ENCODE data around the gene ROR2.
"Not testable (repeated sequence)": the region's sequence is repeated elsewhere in the genome, so short reads cannot be mapped to it uniquely, and the experiment has no call there.

ROR2 gene

GRCh38 chr9:91517801-91518200 lies 432.2 kb downstream of the ROR2 start:
- Histone ChIP-seq H2BK120ac (ENCODE audit: low read depth, low read length) (no peak overlapping the region), H2AK5ac (ENCODE audit: low read length) (no peak overlapping the region), H2BK15ac (replicated peaks; ENCODE audit: low read depth) (no peak overlapping the region), H3K36me3 (ENCODE audit: control insufficient read depth, insufficient read depth, low read length) (no peaks in the 10 kb centered on the region), H3K9ac (ENCODE audit: low read length) (no peak overlapping the region), H3K4ac (ENCODE audit: low read depth, low read length) (no peak overlapping the region), H3K23ac (ENCODE audit: low read length) (no peak overlapping the region), H3K79me2 (ENCODE audit: control insufficient read depth, insufficient read depth, low read length) (no peaks in the 10 kb centered on the region), H3K79me1 (ENCODE audit: low read length) (no peaks in the 10 kb centered on the region), H4K5ac (ENCODE audit: low read length) (no peak overlapping the region), H3K18ac (ENCODE audit: low read length) (no peak overlapping the region), H4K8ac (ENCODE audit: low read depth, low read length) (no peak overlapping the region), H3K56ac (ENCODE audit: low read length) (no peak overlapping the region), H3K4me3 (ENCODE audit: low read length) (no peak overlapping the region), H2BK5ac (ENCODE audit: low read length) (no peak overlapping the region), H3K4me2 (ENCODE audit: low read length) (no peak overlapping the region), H3K27ac (ENCODE audit: low read depth, low read length) (no peak overlapping the region), H3K27me3 (ENCODE audit: insufficient read depth, low read length, poor library complexity) (no peaks in the 10 kb centered on the region), H3K4me1 (ENCODE audit: control insufficient read depth, low read depth, low read length) (peaks cover 4% of the 10 kb centered on the region)
- no CpG with 5 or more reads among the region's 3 CpGs for WGBS (ENCODE audit: extremely low coverage, insufficient coverage, low lambda C conversion rate)
- DNase-seq: no peak

GRCh38 chr9:91517332-91517731 lies 432.7 kb downstream of the ROR2 start:
- not testable (repeated sequence) for H3K18ac ChIP-seq (ENCODE audit: low read length); H3K56ac ChIP-seq (ENCODE audit: low read length); H3K27ac ChIP-seq (ENCODE audit: low read depth, low read length); H2BK5ac ChIP-seq (ENCODE audit: low read length); H3K27me3 ChIP-seq (ENCODE audit: insufficient read depth, low read length, poor library complexity); H3K4ac ChIP-seq (ENCODE audit: low read depth, low read length); H3K36me3 ChIP-seq (ENCODE audit: control insufficient read depth, insufficient read depth, low read length); H4K5ac ChIP-seq (ENCODE audit: low read length); H3K9ac ChIP-seq (ENCODE audit: low read length); H2AK5ac ChIP-seq (ENCODE audit: low read length); H2BK15ac ChIP-seq (replicated peaks; ENCODE audit: low read depth); DNase-seq; H3K79me1 ChIP-seq (ENCODE audit: low read length); H3K4me1 ChIP-seq (ENCODE audit: control insufficient read depth, low read depth, low read length); H3K4me3 ChIP-seq (ENCODE audit: low read length); H3K23ac ChIP-seq (ENCODE audit: low read length); H3K79me2 ChIP-seq (ENCODE audit: control insufficient read depth, insufficient read depth, low read length); H4K8ac ChIP-seq (ENCODE audit: low read depth, low read length); H2BK120ac ChIP-seq (ENCODE audit: low read depth, low read length); H3K4me2 ChIP-seq (ENCODE audit: low read length)
- no CpG with 5 or more reads among the region's 4 CpGs for WGBS (ENCODE audit: extremely low coverage, insufficient coverage, low lambda C conversion rate)

- Histone ChIP-seq H3K56ac (ENCODE audit: low read length) (no peak overlapping the region), H4K8ac (ENCODE audit: low read depth, low read length) (no peak overlapping the region), H2BK120ac (ENCODE audit: low read depth, low read length) (no peak overlapping the region), H2BK5ac (ENCODE audit: low read length) (no peak overlapping the region), H3K79me2 (ENCODE audit: control insufficient read depth, insufficient read depth, low read length) (no peaks in the 10 kb centered on the region), H3K27ac (ENCODE audit: low read depth, low read length) (no peak overlapping the region), H3K4me3 (ENCODE audit: low read length) (no peak overlapping the region), H3K23ac (ENCODE audit: low read length) (no peak overlapping the region), H3K79me1 (ENCODE audit: low read length) (no peaks in the 10 kb centered on the region), H2BK15ac (replicated peaks; ENCODE audit: low read depth) (no peak overlapping the region), H3K36me3 (ENCODE audit: control insufficient read depth, insufficient read depth, low read length) (no peaks in the 10 kb centered on the region), H3K4ac (ENCODE audit: low read depth, low read length) (no peak overlapping the region), H3K4me2 (ENCODE audit: low read length) (no peak overlapping the region), H3K4me1 (ENCODE audit: control insufficient read depth, low read depth, low read length) (peaks cover 4% of the 10 kb centered on the region), H3K27me3 (ENCODE audit: insufficient read depth, low read length, poor library complexity) (no peaks in the 10 kb centered on the region), H2AK5ac (ENCODE audit: low read length) (no peak overlapping the region), H3K18ac (ENCODE audit: low read length) (no peak overlapping the region), H3K9ac (ENCODE audit: low read length) (no peak overlapping the region), H4K5ac (ENCODE audit: low read length) (no peak overlapping the region)
- no CpG with 5 or more reads among the region's 5 CpGs for WGBS (ENCODE audit: extremely low coverage, insufficient coverage, low lambda C conversion rate)
- DNase-seq: no peak
Observed at GRCh38 chr9:91516777-91517176, 433.3 kb downstream of the ROR2 start.

- no peak overlapping the region for H3K4me3 ChIP-seq (ENCODE audit: low read length)
- no peak overlapping the region for H3K56ac ChIP-seq (ENCODE audit: low read length)
- H2BK5ac ChIP-seq (ENCODE audit: low read length): no peak overlapping the region
- no peak overlapping the region for H3K18ac ChIP-seq (ENCODE audit: low read length)
- no peak overlapping the region for H3K4me2 ChIP-seq (ENCODE audit: low read length)
- no peak overlapping the region for H4K8ac ChIP-seq (ENCODE audit: low read depth, low read length)
- H3K27ac ChIP-seq (ENCODE audit: low read depth, low read length): no peak overlapping the region
- no peak overlapping the region for H2AK5ac ChIP-seq (ENCODE audit: low read length)
- no peak overlapping the region for H3K9ac ChIP-seq (ENCODE audit: low read length)
- H2BK120ac ChIP-seq (ENCODE audit: low read depth, low read length): no peak overlapping the region
- H3K4me1 ChIP-seq (ENCODE audit: control insufficient read depth, low read depth, low read length): peaks cover 4% of the 10 kb centered on the region
- no peak overlapping the region for H3K4ac ChIP-seq (ENCODE audit: low read depth, low read length)
- H2BK15ac ChIP-seq (replicated peaks; ENCODE audit: low read depth): no peak overlapping the region
- no peak for DNase-seq
- H3K79me2 ChIP-seq (ENCODE audit: control insufficient read depth, insufficient read depth, low read length): no peaks in the 10 kb centered on the region
- WGBS (ENCODE audit: extremely low coverage, insufficient coverage, low lambda C conversion rate): no CpG with 5 or more reads among the region's 4 CpGs
- no peaks in the 10 kb centered on the region for H3K36me3 ChIP-seq (ENCODE audit: control insufficient read depth, insufficient read depth, low read length)
- H3K27me3 ChIP-seq (ENCODE audit: insufficient read depth, low read length, poor library complexity): no peaks in the 10 kb centered on the region
- H3K23ac ChIP-seq (ENCODE audit: low read length): no peak overlapping the region
- no peaks in the 10 kb centered on the region for H3K79me1 ChIP-seq (ENCODE audit: low read length)
- no peak overlapping the region for H4K5ac ChIP-seq (ENCODE audit: low read length)
Observed at GRCh38 chr9:91516081-91516480, 433.9 kb downstream of the ROR2 start.

GRCh38 chr9:91515074-91515687 lies 434.8 kb downstream of the ROR2 start:
- H4K8ac ChIP-seq (ENCODE audit: low read depth, low read length): no peak overlapping the region
- no CpG with 5 or more reads among the region's 12 CpGs for WGBS (ENCODE audit: extremely low coverage, insufficient coverage, low lambda C conversion rate)
- H3K4ac ChIP-seq (ENCODE audit: low read depth, low read length): no peak overlapping the region
- no peak overlapping the region for H2AK5ac ChIP-seq (ENCODE audit: low read length)
- no peak overlapping the region for H3K27ac ChIP-seq (ENCODE audit: low read depth, low read length)
- no peaks in the 10 kb centered on the region for H3K36me3 ChIP-seq (ENCODE audit: control insufficient read depth, insufficient read depth, low read length)
- peaks cover 4% of the 10 kb centered on the region for H3K4me1 ChIP-seq (ENCODE audit: control insufficient read depth, low read depth, low read length)
- H3K56ac ChIP-seq (ENCODE audit: low read length): no peak overlapping the region
- H3K23ac ChIP-seq (ENCODE audit: low read length): no peak overlapping the region
- DNase-seq: peak; percentile 70
- no peaks in the 10 kb centered on the region for H3K79me2 ChIP-seq (ENCODE audit: control insufficient read depth, insufficient read depth, low read length)
- no peaks in the 10 kb centered on the region for H3K27me3 ChIP-seq (ENCODE audit: insufficient read depth, low read length, poor library complexity)
- no peak overlapping the region for H3K4me2 ChIP-seq (ENCODE audit: low read length)
- H3K9ac ChIP-seq (ENCODE audit: low read length): no peak overlapping the region
- H3K4me3 ChIP-seq (ENCODE audit: low read length): no peak overlapping the region
- H2BK120ac ChIP-seq (ENCODE audit: low read depth, low read length): no peak overlapping the region
- no peak overlapping the region for H2BK15ac ChIP-seq (replicated peaks; ENCODE audit: low read depth)
- no peak overlapping the region for H3K18ac ChIP-seq (ENCODE audit: low read length)
- H3K79me1 ChIP-seq (ENCODE audit: low read length): no peaks in the 10 kb centered on the region
- H4K5ac ChIP-seq (ENCODE audit: low read length): no peak overlapping the region
- H2BK5ac ChIP-seq (ENCODE audit: low read length): no peak overlapping the region

All from mesendoderm (in vitro differentiated cells).